Endothelial cell of umbilical vein (primary cell): ENCODE results near the gene USP2. TPM values are rescaled to one million over a fixed set of nuclear protein-coding genes. Genes with fewer than 3 reads are reported as not detected.
A peak's percentile ranks its signal among the peaks of the same experiment; 100 is the strongest.

ENCODE experiments used
- BruUV-seq: library from RNA; stranded (reverse); fragments of 400-500 nt; replicated peaks from 2 replicates; lab custom pipeline; 2021; lab: Mats Ljungman, UMichigan
- CTCF ChIA-PET: fragments of 300-600, 350-600 bp; sonication (Branson Sonifier 250); formaldehyde crosslinking; loops from one replicate; lab custom pipeline; 2021; ENCODE audit warnings: antibody characterized with exemption, inconsistent platforms; lab: Charles Lee
- POLR2A ChIA-PET: fragments of 300-600, 350-600 bp; sonication (Branson Sonifier 250); formaldehyde crosslinking; loops from one replicate; lab custom pipeline; 2021; ENCODE audit warnings: antibody characterized with exemption, inconsistent platforms; lab: Charles Lee
- DNase-seq: peaks from one replicate; pipeline ENCODE4 v3.0.0-alpha.2; 2011; ENCODE audit warnings: low read depth, low spot score
- FAIRE-seq: peaks from 2 replicates; lab custom pipeline; 2011; peaks lifted over from hg19 to GRCh38; lab: Jason Lieb, UNC
- H2AFZ ChIP-seq: 2 replicates; pipeline ENCODE4 v1.6.0; 2012; ENCODE audit warnings: low read depth, low read length, control low read depth, inconsistent platforms
- H3K27ac ChIP-seq: 2 replicates; pipeline ENCODE4 v1.5.1; 2011; ENCODE audit warnings: low read depth, mild to moderate bottlenecking, control low read depth, low read length, moderate library complexity; ENCODE audit not compliant: insufficient read depth
- H3K27me3 ChIP-seq, 2 experiments: 2 replicates each; pipeline versions ENCODE4 v1.6.0 to v1.6.1; 2011; ENCODE audit warnings: low read length in 2 of 2, mixed read lengths in 1 of 2; ENCODE audit not compliant: control insufficient read depth in 2 of 2, insufficient read depth in 2 of 2
- H3K36me3 ChIP-seq, 2 experiments: 2 replicates in 1 of 2; 3 replicates in 1 of 2; pipeline ENCODE4 v1.5.1; 2011; ENCODE audit warnings: low read length in 2 of 2, mild to moderate bottlenecking in 1 of 2, moderate library complexity in 1 of 2; ENCODE audit not compliant: control insufficient read depth in 2 of 2, insufficient read depth in 2 of 2; ENCODE audit errors: extremely low read depth in 1 of 2
- H3K4me1 ChIP-seq: 3 replicates; pipeline ENCODE4 v1.5.1; 2011; ENCODE audit warnings: mild to moderate bottlenecking, low read length; ENCODE audit not compliant: control insufficient read depth, insufficient read depth; ENCODE audit errors: extremely low read depth
- H3K4me2 ChIP-seq: 2 replicates; pipeline ENCODE4 v1.6.1; 2011; ENCODE audit warnings: low read length, control low read depth, mixed read lengths; ENCODE audit not compliant: insufficient read depth
- H3K4me3 ChIP-seq, 3 experiments: fragments of 200-600 bp in 1 of 3; sonication (generic), shearing (Covaris generic) in 1 of 3; replicated peaks in 1 of 3; 2 replicates each; pipeline ENCODE4 v1.5.1; 2011 to 2016; ENCODE audit warnings: control low read depth in 3 of 3, low read length in 3 of 3, mild to moderate bottlenecking in 2 of 3, inconsistent platforms in 1 of 3, low read depth in 1 of 3, moderate library complexity in 1 of 3; ENCODE audit not compliant: insufficient read depth in 1 of 3
- H3K79me2 ChIP-seq: 2 replicates; pipeline ENCODE4 v1.6.0; 2012; ENCODE audit warnings: low read length, inconsistent platforms; ENCODE audit not compliant: control insufficient read depth, insufficient read depth
- H3K9ac ChIP-seq: replicated peaks from 2 replicates; pipeline ENCODE3; 2011; ENCODE audit warnings: low read length, control low read depth; ENCODE audit not compliant: insufficient read depth; ENCODE audit errors: extremely low read depth
- H3K9me1 ChIP-seq: replicated peaks from 3 replicates; pipeline ENCODE4 v1.6.0; 2011; ENCODE audit warnings: mild to moderate bottlenecking, low read length; ENCODE audit not compliant: control insufficient read depth, insufficient read depth; ENCODE audit errors: extremely low read depth
- H3K9me3 ChIP-seq: replicated peaks from 2 replicates; pipeline ENCODE4 v1.5.1; 2012; ENCODE audit warnings: low read length, inconsistent platforms; ENCODE audit not compliant: control insufficient read depth, insufficient read depth
- H4K20me1 ChIP-seq: replicated peaks from 2 replicates; pipeline ENCODE3; 2011; ENCODE audit warnings: mild to moderate bottlenecking, low read length; ENCODE audit not compliant: control insufficient read depth, insufficient read depth; ENCODE audit errors: extremely low read depth
- GATA2 ChIP-seq: IDR thresholded peaks from 2 replicates; pipeline ENCODE4 v1.7.0; 2011; ENCODE audit warnings: low read depth, mild to moderate bottlenecking, moderate library complexity, mixed read lengths, low read length; ENCODE audit not compliant: insufficient read length, insufficient read depth
- JUN ChIP-seq: IDR thresholded peaks from 2 replicates; pipeline ENCODE4 v1.6.1; 2011; ENCODE audit warnings: borderline replicate concordance, low read depth; ENCODE audit not compliant: insufficient read length, insufficient read depth
- MYC ChIP-seq: IDR thresholded peaks from one replicate; pipeline ENCODE4 v1.6.1; 2011; ENCODE audit warnings: mild to moderate bottlenecking, low read depth, low read length
- POLR2A ChIP-seq: IDR thresholded peaks from 2 replicates; pipeline ENCODE4 v1.6.1; 2012; ENCODE audit warnings: low read depth, mild to moderate bottlenecking, control low read depth, low read length
- POLR2AphosphoS5 ChIP-seq: IDR thresholded peaks from 2 replicates; pipeline ENCODE4 v1.6.1; 2012; ENCODE audit warnings: low read depth, mild to moderate bottlenecking, control low read depth, low read length, moderate library complexity; ENCODE audit not compliant: insufficient read depth
- dilution Hi-C: fragments of 300-500 bp; cut with MboI; formaldehyde crosslinking; loops from one replicate; pipeline ENCODE4 v1.15.0; 2019; ENCODE audit warnings: low sequenced_read_pairs; ENCODE audit not compliant: extremely low pct_ligation_motif_present
- intact Hi-C: fragments of 100-400 bp; cut with micrococcal nuclease; formaldehyde crosslinking; loops from one replicate; pipeline ENCODE4 v1.10.0; 2022
- polyA plus RNA-seq, 4 experiments: library from polyadenylated mRNA; depleted of rRNA in 3 of 4; stranded (reverse) in 3 of 4; unstranded in 1 of 4; fragments of >200 nt; gene quantifications; 2 replicates each; pipeline versions ENCODE4 v1.2.1 to v1.2.3, GENCODE V29; 2011 to 2012; ENCODE audit warnings: missing spikeins in 1 of 4
- total RNA-seq: library from RNA; stranded (reverse); gene quantifications from 2 replicates; pipeline ENCODE4 v1.2.3, GENCODE V29; 2021
- TF ChIP-seq, protein P1 (sequence below), 2 donors: IDR thresholded peaks; 1 replicate in 1 of 2; 2 replicates in 1 of 2; pipeline ENCODE4 v1.5.1; 2011; ENCODE audit warnings: low read length in 2 of 2, mild to moderate bottlenecking in 2 of 2, moderate library complexity in 2 of 2, control low read depth in 1 of 2, inconsistent platforms in 1 of 2, low read depth in 1 of 2; ENCODE audit not compliant: insufficient read depth in 1 of 2; ENCODE audit errors: extremely low read depth in 1 of 2
- TF ChIP-seq, protein P2 (sequence below): IDR thresholded peaks from 2 replicates; pipeline ENCODE4 v1.6.1; 2011; ENCODE audit not compliant: insufficient read depth, insufficient read length

Gene USP2
- total and polyA plus RNA-seq, 2 donors (not counting 3 experiments of a cell fraction or from before 2014, with no cell fraction given) = 0.21 to 1.2 TPM

DNA sequence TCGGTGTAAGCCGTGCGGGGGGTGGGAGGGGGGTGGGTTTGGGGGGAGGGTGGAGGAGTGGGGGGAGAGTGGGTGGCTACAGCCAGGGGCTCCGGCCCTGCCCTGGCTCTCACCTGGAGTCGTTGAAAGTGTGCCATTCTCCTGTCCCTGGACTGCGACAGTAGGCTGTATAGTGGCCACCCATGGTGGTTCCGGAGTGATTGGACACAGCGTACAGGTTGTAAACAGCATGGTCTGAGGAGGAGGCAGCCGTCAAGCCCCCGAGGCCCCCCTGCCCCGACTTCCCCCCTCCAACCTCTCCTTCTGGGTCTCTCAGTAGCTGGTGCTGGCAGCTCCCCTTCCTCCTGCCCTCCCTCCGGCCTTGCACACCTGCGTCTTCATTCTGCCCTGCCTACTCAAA, 24.4 kb downstream of the USP2 start:
- Histone ChIP-seq H3K9me1 (no peaks in the 10 kb centered on the region), H3K9ac (no peak overlapping the region), H2AFZ (no peak overlapping the region), H3K4me2 (no peak overlapping the region), H3K27ac (no peak overlapping the region), H3K36me3 (no peaks in the 10 kb centered on the region), H4K20me1 (no peaks in the 10 kb centered on the region), H3K9me3 (no peaks in the 10 kb centered on the region), H3K27me3 (peaks cover 0 to 3% of the 10 kb centered on the region in 2 experiments), H3K79me2 (no peaks in the 10 kb centered on the region), H3K4me3 (peak overlapping the region in 1 of 3 experiments; percentile 69), H3K4me1 (peaks cover 5% of the 10 kb centered on the region)
- ChIA-PET CTCF (interaction anchor here (1.4 to 4.7 kb wide), 12 partner anchors 8 to 123 kb away, joined by 3 to 154 read pairs (median 23); partner anchors contain the start of genes C1QTNF5, MFRP and USP2), POLR2A (no interaction called here)
- dilution Hi-C loops = no loop called here
- intact Hi-C loops = loop anchor here (10.0 kb wide), 1 partner anchor 858 kb away; the partner anchor contains the start of gene OAF
- BruUV-seq = no TSS peak
- DNase-seq (no peak), FAIRE-seq (no peak)
- no peak for TF ChIP-seq MYC

DNA sequence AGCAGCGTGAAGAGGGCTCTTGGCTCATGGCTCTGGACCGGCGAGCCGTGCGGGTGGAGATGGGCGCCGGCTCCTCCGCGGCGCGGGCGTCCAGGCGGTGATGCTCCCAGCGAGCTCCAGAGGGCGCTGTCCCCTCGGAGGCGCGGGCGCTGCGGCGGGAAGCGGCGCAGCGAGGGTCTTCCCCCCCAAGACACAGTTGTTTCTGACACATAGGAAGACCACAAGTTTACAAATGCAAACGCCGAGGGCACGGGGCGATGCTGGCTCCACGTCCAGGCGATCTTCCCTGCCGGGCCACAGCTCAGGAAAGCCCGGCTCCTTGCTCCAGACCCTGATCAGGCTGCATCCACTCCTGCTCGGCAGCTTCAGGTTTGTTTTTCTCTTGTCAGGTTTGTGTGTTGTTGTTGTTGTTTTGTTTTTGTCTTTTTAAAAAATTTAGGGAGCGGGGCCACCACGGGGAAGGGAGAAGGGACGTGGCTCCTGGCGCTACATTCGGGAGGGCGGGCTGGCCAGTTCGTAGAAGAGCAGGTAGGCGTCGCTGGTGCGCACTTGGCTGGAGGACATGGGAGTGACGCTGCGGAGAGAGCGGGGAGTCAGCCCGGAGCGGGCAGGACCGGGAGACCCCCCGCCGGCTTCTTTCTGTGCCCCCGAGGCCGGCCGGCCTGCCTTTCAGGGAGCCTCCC, 25.0 kb downstream of the USP2 start:
- POLR2A ChIA-PET = interaction anchor here (0.6 to 0.7 kb wide), 2 partner anchors 25 to 216 kb away, joined by 3 read pairs; partner anchors contain the start of gene USP2
- Histone ChIP-seq H3K4me3 (peak overlapping the region; percentile 65 to 69 (median 67)), H4K20me1 (no peaks in the 10 kb centered on the region), H3K9ac (peak overlapping the region; percentile 78), H3K27ac (peak overlapping the region; percentile 51), H3K79me2 (no peaks in the 10 kb centered on the region), H3K9me3 (no peaks in the 10 kb centered on the region), H3K27me3 (no peaks in the 10 kb centered on the region), H3K4me2 (peak overlapping the region; percentile 88), H2AFZ (peak overlapping the region; percentile 98), H3K4me1 (peaks cover 5% of the 10 kb centered on the region), H3K9me1 (no peaks in the 10 kb centered on the region), H3K36me3 (no peaks in the 10 kb centered on the region)
- dilution Hi-C loops (no loop called here), intact Hi-C loops (loop anchor here (1.0 to 10.0 kb wide), 4 partner anchors 16 to 858 kb away; partner anchors contain the start of genes C1QTNF5 and OAF)
- CTCF ChIA-PET = interaction anchor here (0.6 to 4.7 kb wide), 27 partner anchors 8 to 973 kb away, joined by 3 to 154 read pairs (median 4); partner anchors contain the start of genes C1QTNF5, HMBS, MFRP and USP2
- peak; percentile 67 for DNase-seq
- FAIRE-seq = peak; percentile 71
- BruUV-seq = no TSS peak
- TF ChIP-seq GATA2 (no peak), MYC (no peak), JUN (no peak), POLR2A (no peak), POLR2AphosphoS5 (no peak)
- TF ChIP-seq, protein P1, sequence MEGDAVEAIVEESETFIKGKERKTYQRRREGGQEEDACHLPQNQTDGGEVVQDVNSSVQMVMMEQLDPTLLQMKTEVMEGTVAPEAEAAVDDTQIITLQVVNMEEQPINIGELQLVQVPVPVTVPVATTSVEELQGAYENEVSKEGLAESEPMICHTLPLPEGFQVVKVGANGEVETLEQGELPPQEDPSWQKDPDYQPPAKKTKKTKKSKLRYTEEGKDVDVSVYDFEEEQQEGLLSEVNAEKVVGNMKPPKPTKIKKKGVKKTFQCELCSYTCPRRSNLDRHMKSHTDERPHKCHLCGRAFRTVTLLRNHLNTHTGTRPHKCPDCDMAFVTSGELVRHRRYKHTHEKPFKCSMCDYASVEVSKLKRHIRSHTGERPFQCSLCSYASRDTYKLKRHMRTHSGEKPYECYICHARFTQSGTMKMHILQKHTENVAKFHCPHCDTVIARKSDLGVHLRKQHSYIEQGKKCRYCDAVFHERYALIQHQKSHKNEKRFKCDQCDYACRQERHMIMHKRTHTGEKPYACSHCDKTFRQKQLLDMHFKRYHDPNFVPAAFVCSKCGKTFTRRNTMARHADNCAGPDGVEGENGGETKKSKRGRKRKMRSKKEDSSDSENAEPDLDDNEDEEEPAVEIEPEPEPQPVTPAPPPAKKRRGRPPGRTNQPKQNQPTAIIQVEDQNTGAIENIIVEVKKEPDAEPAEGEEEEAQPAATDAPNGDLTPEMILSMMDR (IDR thresholded peaks at IDR 0.05; ENCODE audit: extremely low read depth in 1 of 2, insufficient read depth in 1 of 2, low read depth in 1 of 2, low read length in 2 of 2) = peak; percentile 91 to 94
- TF ChIP-seq, protein P2, sequence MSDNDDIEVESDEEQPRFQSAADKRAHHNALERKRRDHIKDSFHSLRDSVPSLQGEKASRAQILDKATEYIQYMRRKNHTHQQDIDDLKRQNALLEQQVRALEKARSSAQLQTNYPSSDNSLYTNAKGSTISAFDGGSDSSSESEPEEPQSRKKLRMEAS = no peak
